MCF 10A (cell line): ENCODE measurements around the gene RSPRY1. TPM values are rescaled to one million over a fixed set of nuclear protein-coding genes. Genes with fewer than 3 reads are reported as not detected.
A peak's percentile ranks its signal among the peaks of the same experiment; 100 is the strongest.

Experiments
- BruUV-seq: library from RNA; stranded (reverse); fragments of 400-500 nt; replicated peaks from 2 replicates; lab custom pipeline; 2021; lab: Mats Ljungman, UMichigan
- CTCF ChIA-PET: fragments of 300-600 bp; sonication (Branson Sonifier 250); formaldehyde crosslinking; extraction: SDS; loops from one replicate; lab custom pipeline; 2021; ENCODE audit warnings: antibody characterized with exemption, inconsistent platforms; lab: Yijun Ruan, JAX
- POLR2A ChIA-PET: fragments of 300-600, 350-650 bp; sonication (Branson Sonifier 250); formaldehyde crosslinking; extraction: SDS; loops from one replicate; lab custom pipeline; 2020; ENCODE audit warnings: antibody characterized with exemption, inconsistent platforms; lab: Yijun Ruan, JAX
- DNase-seq: peaks from one replicate; pipeline ENCODE4 v3.0.0-alpha.2; 2018; ENCODE audit not compliant: unreplicated experiment
- H3K27ac Mint-ChIP-seq: one replicate; pipeline ENCODE4 v1.8.0; 2022; ENCODE audit warnings: mild to moderate bottlenecking, low read depth, mixed read lengths; ENCODE audit not compliant: unreplicated experiment
- H3K27me3 Mint-ChIP-seq: one replicate; pipeline ENCODE4 v1.8.0; 2022; ENCODE audit warnings: mixed read lengths; ENCODE audit not compliant: insufficient read depth, unreplicated experiment
- H3K36me3 Mint-ChIP-seq: one replicate; pipeline ENCODE4 v1.8.0; 2022; ENCODE audit warnings: mild to moderate bottlenecking, moderate library complexity, mixed read lengths; ENCODE audit not compliant: insufficient read depth, unreplicated experiment
- H3K4me1 Mint-ChIP-seq: one replicate; pipeline ENCODE4 v1.8.0; 2022; ENCODE audit warnings: mixed read lengths; ENCODE audit not compliant: insufficient read depth, unreplicated experiment
- H3K4me3 Mint-ChIP-seq: one replicate; pipeline ENCODE4 v1.8.0; 2022; ENCODE audit warnings: mild to moderate bottlenecking, moderate library complexity, mixed read lengths; ENCODE audit not compliant: unreplicated experiment
- H3K9me3 Mint-ChIP-seq: one replicate; pipeline ENCODE4 v1.8.0; 2022; ENCODE audit warnings: mixed read lengths; ENCODE audit not compliant: unreplicated experiment
- CTCF ChIP-seq: fragments of 200-600 bp; IDR thresholded peaks from one replicate; pipeline ENCODE4 v1.8.0; 2022; ENCODE audit warnings: antibody characterized with exemption, mild to moderate bottlenecking; ENCODE audit not compliant: unreplicated experiment
- intact Hi-C: fragments of 100-400 bp; cut with micrococcal nuclease; formaldehyde crosslinking; loops from 2 replicates; pipeline ENCODE4 v1.14.1; 2022
- total RNA-seq: library from RNA; stranded (reverse); gene quantifications from 2 replicates; pipeline ENCODE4 v1.2.3, GENCODE V29; 2022

RSPRY1 gene
- total RNA-seq, 1 experiment from 2014 or later = 55.9 TPM

DNA sequence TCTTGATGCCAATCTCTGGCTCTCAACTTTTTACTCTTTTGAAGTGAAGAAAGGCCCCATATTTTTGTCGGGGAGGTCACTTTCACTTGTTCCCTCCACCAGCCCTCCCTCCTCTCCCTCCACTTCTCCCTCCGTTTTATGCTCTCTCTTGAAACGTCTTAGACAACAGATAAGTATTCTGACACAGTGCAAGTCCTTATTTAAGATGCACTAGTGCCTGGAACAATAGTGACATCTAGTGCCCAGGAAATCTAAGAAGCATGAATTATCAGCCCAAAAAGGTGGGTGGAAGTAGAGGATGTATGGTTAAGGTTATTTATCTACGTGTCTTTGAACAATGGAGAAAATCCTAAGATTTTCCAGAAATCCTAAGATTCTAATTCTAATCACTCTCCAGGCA lies 18.2 kb upstream of the RSPRY1 start:
- intact Hi-C loops = loop anchor here (1.0 to 10.0 kb wide), 5 partner anchors 75 to 376 kb away; partner anchors contain the start of genes CPNE2 and HERPUD1
- no TSS peak for BruUV-seq
- Mint-ChIP-seq H3K4me1 (peaks cover 13% of the 10 kb centered on the region), H3K27ac (no peak overlapping the region), H3K4me3 (no peak overlapping the region), H3K27me3 (no peaks in the 10 kb centered on the region), H3K36me3 (peaks cover 74% of the 10 kb centered on the region), H3K9me3 (no peaks in the 10 kb centered on the region)
- DNase-seq = peak; percentile 63
- CTCF ChIA-PET = interaction anchor here (0.7 to 0.8 kb wide), 4 partner anchors 13 to 693 kb away, joined by 3 to 4 read pairs (median 4); partner anchors contain the start of gene CPNE2
- POLR2A ChIA-PET = no interaction called here
- peak; percentile 60 for TF ChIP-seq CTCF

DNA sequence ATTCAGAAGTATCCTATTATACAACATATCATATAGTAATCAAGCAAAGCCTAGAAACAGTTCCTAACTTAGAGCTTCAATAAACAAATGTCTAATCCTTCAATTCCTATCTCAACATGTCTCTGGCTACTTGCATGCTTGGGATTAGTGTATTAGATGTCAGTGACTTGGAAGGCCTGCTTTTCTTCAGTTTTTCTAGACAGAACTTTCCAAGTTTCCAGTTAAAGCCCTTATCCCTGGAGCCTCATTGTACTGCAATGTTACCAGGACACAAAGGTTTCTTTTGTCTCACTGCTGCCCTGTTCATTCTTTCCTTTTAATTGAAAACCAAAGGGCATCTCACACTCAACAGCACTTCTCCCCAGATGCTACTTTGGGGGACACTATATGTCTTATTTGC lies 16.8 kb upstream of the RSPRY1 start:
- POLR2A ChIA-PET = interaction anchor here (0.6 to 1.0 kb wide), 3 partner anchors 16 to 512 kb away, joined by 3 to 7 read pairs (median 4); partner anchors contain the start of genes MT1F, PSME3IP1 and RSPRY1
- Mint-ChIP-seq H3K4me1 (peaks cover 13% of the 10 kb centered on the region), H3K27ac (no peak overlapping the region), H3K27me3 (no peaks in the 10 kb centered on the region), H3K9me3 (no peaks in the 10 kb centered on the region), H3K4me3 (no peak overlapping the region), H3K36me3 (peaks cover 74% of the 10 kb centered on the region)
- BruUV-seq = no TSS peak
- no peak for DNase-seq
- CTCF ChIA-PET = interaction anchor here (0.5 to 2.0 kb wide), 6 partner anchors 11 to 452 kb away, joined by 3 to 13 read pairs (median 4); no protein-coding TSS in a partner anchor
- intact Hi-C loops = loop anchor here (2.0 to 10.0 kb wide), 3 partner anchors 77 to 377 kb away; partner anchors contain the start of genes CPNE2 and HERPUD1
- TF ChIP-seq CTCF = no peak

- H3K27ac Mint-ChIP-seq = no peak overlapping the region
- POLR2A ChIA-PET = no interaction called here
- BruUV-seq = no TSS peak
- H3K36me3 Mint-ChIP-seq = peaks cover 61% of the 10 kb centered on the region
- H3K4me3 Mint-ChIP-seq = no peak overlapping the region
- no peaks in the 10 kb centered on the region for H3K27me3 Mint-ChIP-seq
- DNase-seq = no peak
- no peaks in the 10 kb centered on the region for H3K9me3 Mint-ChIP-seq
- CTCF ChIA-PET = interaction anchor here (1.4 kb wide), 1 partner anchor 380 kb away, joined by 3 read pairs; no protein-coding TSS in a partner anchor
- peaks cover 4% of the 10 kb centered on the region for H3K4me1 Mint-ChIP-seq
- intact Hi-C loops = no loop called here
- no peak for TF ChIP-seq CTCF
Measured at GRCh38 chr16:57172721-57173290, 13.3 kb upstream of the RSPRY1 start.

- POLR2A ChIA-PET = interaction anchor here (2.5 kb wide), 1 partner anchor 9 kb away, joined by 24 read pairs; the partner anchor contains the start of genes PSME3IP1 and RSPRY1
- Mint-ChIP-seq H3K36me3 (peaks cover 44% of the 10 kb centered on the region), H3K27ac (no peak overlapping the region), H3K4me1 (no peaks in the 10 kb centered on the region), H3K27me3 (no peaks in the 10 kb centered on the region), H3K9me3 (no peaks in the 10 kb centered on the region), H3K4me3 (no peak overlapping the region)
- no peak for DNase-seq
- no peak for TF ChIP-seq CTCF
- intact Hi-C loops = no loop called here
- CTCF ChIA-PET = interaction anchor here (0.7 to 2.0 kb wide), 2 partner anchors 83 to 91 kb away, joined by 4 to 8 read pairs; partner anchors contain the start of gene CPNE2
- no TSS peak for BruUV-seq
Measured at GRCh38 chr16:57175896-57176295, 10.2 kb upstream of the RSPRY1 start.
